ENCODE data around the gene SLC25A48.

GRCh38 chr5:135829681-135830383 is 4.6 kb upstream of the SLC25A48 start:
- TF ChIP-seq EZH2 (IDR thresholded peaks at IDR 0.05; ENCODE audit: borderline replicate concordance, low read depth, low read length, poor library complexity, severe bottlenecking): no peak
- TF ChIP-seq, protein P1, sequence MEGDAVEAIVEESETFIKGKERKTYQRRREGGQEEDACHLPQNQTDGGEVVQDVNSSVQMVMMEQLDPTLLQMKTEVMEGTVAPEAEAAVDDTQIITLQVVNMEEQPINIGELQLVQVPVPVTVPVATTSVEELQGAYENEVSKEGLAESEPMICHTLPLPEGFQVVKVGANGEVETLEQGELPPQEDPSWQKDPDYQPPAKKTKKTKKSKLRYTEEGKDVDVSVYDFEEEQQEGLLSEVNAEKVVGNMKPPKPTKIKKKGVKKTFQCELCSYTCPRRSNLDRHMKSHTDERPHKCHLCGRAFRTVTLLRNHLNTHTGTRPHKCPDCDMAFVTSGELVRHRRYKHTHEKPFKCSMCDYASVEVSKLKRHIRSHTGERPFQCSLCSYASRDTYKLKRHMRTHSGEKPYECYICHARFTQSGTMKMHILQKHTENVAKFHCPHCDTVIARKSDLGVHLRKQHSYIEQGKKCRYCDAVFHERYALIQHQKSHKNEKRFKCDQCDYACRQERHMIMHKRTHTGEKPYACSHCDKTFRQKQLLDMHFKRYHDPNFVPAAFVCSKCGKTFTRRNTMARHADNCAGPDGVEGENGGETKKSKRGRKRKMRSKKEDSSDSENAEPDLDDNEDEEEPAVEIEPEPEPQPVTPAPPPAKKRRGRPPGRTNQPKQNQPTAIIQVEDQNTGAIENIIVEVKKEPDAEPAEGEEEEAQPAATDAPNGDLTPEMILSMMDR (conservative IDR thresholded peaks at IDR 0.05; ENCODE audit: low read depth, low read length): peak; percentile 93

All from A673 (cell line).